ENCODE measurements around the gene ADAMTS4. TPM values are rescaled to one million over a fixed set of nuclear protein-coding genes. Genes with fewer than 3 reads are reported as not detected.

ADAMTS4 gene
- total and polyA plus RNA-seq, 2 of the 4 experiments (the other 2 are of a cell fraction) = 0.39 to 0.72 TPM

DNA sequence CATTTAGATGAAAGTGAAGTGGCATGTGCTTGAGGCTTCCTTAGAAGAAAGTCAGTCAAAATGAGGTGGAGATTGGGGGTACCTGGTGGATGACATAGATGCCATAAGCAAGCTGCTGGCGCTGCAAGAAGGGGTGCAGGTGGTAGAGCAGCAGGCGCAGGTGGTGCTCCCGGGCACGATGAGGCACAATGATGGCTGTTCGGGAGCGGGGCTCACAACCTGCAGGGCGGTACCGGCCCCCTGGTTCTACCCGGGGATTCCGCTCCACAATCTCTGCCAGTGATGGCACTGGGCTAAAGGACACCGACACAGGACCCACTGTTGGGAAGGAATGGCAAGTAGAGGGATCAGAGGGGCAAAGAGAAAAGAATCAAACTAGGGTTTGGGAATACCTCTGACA, 23.9 kb downstream of the ADAMTS4 start:
- CTCF ChIA-PET = no interaction called here
- DNase-seq (no peak), ATAC-seq (ENCODE audit: low read depth) (no peak)
- Histone ChIP-seq H3K56ac (ENCODE audit: extremely low read depth, insufficient read depth, low read length) (no peak overlapping the region), H3K27ac (ENCODE audit: insufficient read depth, low read length) (no peak overlapping the region), H2AK5ac (ENCODE audit: low read depth, low read length) (no peak overlapping the region), H3K4me1 (ENCODE audit: control insufficient read depth, insufficient read depth, low read length) (peaks cover 17% of the 10 kb centered on the region), H4K5ac (ENCODE audit: low read depth, low read length) (no peak overlapping the region), H2BK20ac (ENCODE audit: low read depth, low read length) (no peak overlapping the region), H2BK5ac (ENCODE audit: low read depth, low read length, poor library complexity, severe bottlenecking) (no peak overlapping the region), H3K9me3 (ENCODE audit: control insufficient read depth, insufficient read depth, low read length) (no peaks in the 10 kb centered on the region), H4K91ac (ENCODE audit: insufficient read depth, low read depth, low read length) (no peak overlapping the region), H3K9ac (ENCODE audit: low read depth, low read length) (no peak overlapping the region), H3K9me1 (ENCODE audit: insufficient read depth, low read length) (peaks cover 11% of the 10 kb centered on the region), H4K8ac (ENCODE audit: low read depth in 2 of 2, low read length in 2 of 2) (no peak overlapping the region), H2AFZ (replicated peaks; ENCODE audit: low read length, poor library complexity) (no peak overlapping the region), H2BK120ac (ENCODE audit: low read depth, low read length) (no peak overlapping the region), H2BK15ac (ENCODE audit: low read depth, low read length) (no peak overlapping the region), H2AK9ac (replicated peaks; ENCODE audit: low read depth, low read length, poor library complexity) (no peak overlapping the region), H3K36me3 (ENCODE audit: control insufficient read depth, insufficient read depth, low read length) (peaks cover 40% of the 10 kb centered on the region), H3K4ac (ENCODE audit: low read depth, low read length) (no peak overlapping the region), H3K23ac (ENCODE audit: low read depth, low read length) (no peak overlapping the region), H3K4me3 (ENCODE audit: insufficient read depth, low read depth, low read length) (no peak overlapping the region), H3K14ac (replicated peaks; ENCODE audit: low read depth, low read length) (no peak overlapping the region), H3K18ac (ENCODE audit: low read depth, low read length) (no peak overlapping the region), H4K20me1 (ENCODE audit: insufficient read depth, low read length) (peaks cover 13% of the 10 kb centered on the region; the same call in 1 of the 2 replicates), H3K27me3 (ENCODE audit: control insufficient read depth, insufficient read depth, low read length) (no peaks in the 10 kb centered on the region), H3K4me2 (ENCODE audit: low read depth, low read length) (no peak overlapping the region), H3K79me1 (ENCODE audit: low read depth in 1 of 2, low read length in 2 of 2) (peaks cover 14 to 43% of the 10 kb centered on the region in 2 experiments)
- in situ Hi-C loops (cut with MboI; ENCODE audit: low sequenced_read_pairs) (no loop called here), intact Hi-C loops (cut with micrococcal nuclease) (no loop called here), dilution Hi-C loops (cut with HindIII; ENCODE audit: low sequenced_read_pairs, unreplicated experiment) (no loop called here)
- 100% methylated on average over 7 of the region's 11 CpGs; no CpG with 5 or more reads in 1 of the 2 experiments for WGBS, 2 experiments (ENCODE audit: extremely low coverage in 2 of 2, insufficient read length in 1 of 2)
- no TSS peak for BruUV-seq (replicated peaks)
- POLR2A ChIA-PET (ENCODE audit: unreplicated experiment) = no interaction called here
- TF ChIP-seq, protein P1, sequence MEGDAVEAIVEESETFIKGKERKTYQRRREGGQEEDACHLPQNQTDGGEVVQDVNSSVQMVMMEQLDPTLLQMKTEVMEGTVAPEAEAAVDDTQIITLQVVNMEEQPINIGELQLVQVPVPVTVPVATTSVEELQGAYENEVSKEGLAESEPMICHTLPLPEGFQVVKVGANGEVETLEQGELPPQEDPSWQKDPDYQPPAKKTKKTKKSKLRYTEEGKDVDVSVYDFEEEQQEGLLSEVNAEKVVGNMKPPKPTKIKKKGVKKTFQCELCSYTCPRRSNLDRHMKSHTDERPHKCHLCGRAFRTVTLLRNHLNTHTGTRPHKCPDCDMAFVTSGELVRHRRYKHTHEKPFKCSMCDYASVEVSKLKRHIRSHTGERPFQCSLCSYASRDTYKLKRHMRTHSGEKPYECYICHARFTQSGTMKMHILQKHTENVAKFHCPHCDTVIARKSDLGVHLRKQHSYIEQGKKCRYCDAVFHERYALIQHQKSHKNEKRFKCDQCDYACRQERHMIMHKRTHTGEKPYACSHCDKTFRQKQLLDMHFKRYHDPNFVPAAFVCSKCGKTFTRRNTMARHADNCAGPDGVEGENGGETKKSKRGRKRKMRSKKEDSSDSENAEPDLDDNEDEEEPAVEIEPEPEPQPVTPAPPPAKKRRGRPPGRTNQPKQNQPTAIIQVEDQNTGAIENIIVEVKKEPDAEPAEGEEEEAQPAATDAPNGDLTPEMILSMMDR (conservative IDR thresholded peaks at IDR 0.05; ENCODE audit: low read depth, low read length) = no peak
- TF ChIP-seq CHD1 (IDR thresholded peaks at IDR 0.05; ENCODE audit: low read depth, low read length) (no peak), POLR2A (IDR thresholded peaks at IDR 0.05; ENCODE audit: low read depth, low read length) (no peak), MAFK (IDR thresholded peaks at IDR 0.05; ENCODE audit: low read depth, low read length) (no peak), RFX5 (IDR thresholded peaks at IDR 0.05; ENCODE audit: low read depth, low read length) (no peak), RCOR1 (IDR thresholded peaks at IDR 0.05; ENCODE audit: insufficient replicate concordance, low read length) (no peak), MAZ (IDR thresholded peaks at IDR 0.05; ENCODE audit: borderline replicate concordance, low read depth, low read length) (no peak), SMC3 (IDR thresholded peaks at IDR 0.05; ENCODE audit: low read depth, low read length) (no peak), MXI1 (IDR thresholded peaks at IDR 0.05; ENCODE audit: borderline replicate concordance, low read depth, low read length) (no peak), FOS (IDR thresholded peaks at IDR 0.05; ENCODE audit: low read depth, low read length) (no peak), NFE2L2 (IDR thresholded peaks at IDR 0.05; ENCODE audit: low read depth, low read length) (no peak), RAD21 (IDR thresholded peaks at IDR 0.05; ENCODE audit: low read length) (no peak), CEBPB (IDR thresholded peaks at IDR 0.05; ENCODE audit: low read depth, low read length) (no peak), BHLHE40 (IDR thresholded peaks at IDR 0.05; ENCODE audit: low read depth, low read length) (no peak)
- TF ChIP-seq, protein P2, sequence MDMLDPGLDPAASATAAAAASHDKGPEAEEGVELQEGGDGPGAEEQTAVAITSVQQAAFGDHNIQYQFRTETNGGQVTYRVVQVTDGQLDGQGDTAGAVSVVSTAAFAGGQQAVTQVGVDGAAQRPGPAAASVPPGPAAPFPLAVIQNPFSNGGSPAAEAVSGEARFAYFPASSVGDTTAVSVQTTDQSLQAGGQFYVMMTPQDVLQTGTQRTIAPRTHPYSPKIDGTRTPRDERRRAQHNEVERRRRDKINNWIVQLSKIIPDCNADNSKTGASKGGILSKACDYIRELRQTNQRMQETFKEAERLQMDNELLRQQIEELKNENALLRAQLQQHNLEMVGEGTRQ (IDR thresholded peaks at IDR 0.05; ENCODE audit: low read depth, low read length) = no peak
- TF ChIP-seq, protein P3, sequence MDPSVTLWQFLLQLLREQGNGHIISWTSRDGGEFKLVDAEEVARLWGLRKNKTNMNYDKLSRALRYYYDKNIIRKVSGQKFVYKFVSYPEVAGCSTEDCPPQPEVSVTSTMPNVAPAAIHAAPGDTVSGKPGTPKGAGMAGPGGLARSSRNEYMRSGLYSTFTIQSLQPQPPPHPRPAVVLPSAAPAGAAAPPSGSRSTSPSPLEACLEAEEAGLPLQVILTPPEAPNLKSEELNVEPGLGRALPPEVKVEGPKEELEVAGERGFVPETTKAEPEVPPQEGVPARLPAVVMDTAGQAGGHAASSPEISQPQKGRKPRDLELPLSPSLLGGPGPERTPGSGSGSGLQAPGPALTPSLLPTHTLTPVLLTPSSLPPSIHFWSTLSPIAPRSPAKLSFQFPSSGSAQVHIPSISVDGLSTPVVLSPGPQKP (IDR thresholded peaks at IDR 0.05; ENCODE audit: borderline replicate concordance, low read depth, low read length) = no peak

Measured in IMR-90 (cell line).